Panc1 (cell line): Measurements from ENCODE around the gene TBX20. TPM values are rescaled to one million over a fixed set of nuclear protein-coding genes. Genes with fewer than 3 reads are reported as not detected.

Experiments used
- ATAC-seq: fragments of 200-7000 bp; cut with Tn5 transposase; 2 replicates; pipeline ENCODE4 v1.9.1; 2020; ENCODE audit warnings: mild to moderate bottlenecking, moderate library complexity
- BruUV-seq: library from RNA; stranded (reverse); fragments of 400-500 nt; replicated peaks from 2 replicates; lab custom pipeline; 2021; lab: Mats Ljungman, UMichigan
- CTCF ChIA-PET: fragments of 300-600 bp; sonication (Branson Sonifier 250); formaldehyde crosslinking; loops from one replicate; lab custom pipeline; 2022; ENCODE audit warnings: antibody characterized with exemption; lab: Charles Lee
- POLR2A ChIA-PET: fragments of 300-600 bp; sonication (Branson Sonifier 250); formaldehyde crosslinking; loops from one replicate; lab custom pipeline; 2022; ENCODE audit warnings: antibody characterized with exemption; lab: Charles Lee
- DNase-seq: peaks from one replicate; pipeline ENCODE4 v3.0.0-alpha.2; 2010; ENCODE audit warnings: low read depth, low spot score
- H3K27ac ChIP-seq: 2 replicates; pipeline ENCODE4 v1.5.1; 2011; ENCODE audit warnings: mild to moderate bottlenecking, low read length, inconsistent platforms
- H3K27me3 ChIP-seq: fragments of 200-500 bp; sonication (Bioruptor generic); 2 replicates; pipeline ENCODE4 v1.6.0; 2014; ENCODE audit warnings: low read length, inconsistent platforms; ENCODE audit not compliant: control insufficient read depth, insufficient read depth
- H3K36me3 ChIP-seq: fragments of 200-500 bp; sonication (Bioruptor generic); 2 replicates; pipeline ENCODE4 v1.5.1; 2014; ENCODE audit warnings: inconsistent platforms, mild to moderate bottlenecking, low read length, moderate library complexity; ENCODE audit not compliant: control insufficient read depth, insufficient read depth
- H3K4me1 ChIP-seq: 2 replicates; pipeline ENCODE4 v1.5.1; 2011; ENCODE audit warnings: inconsistent platforms, mild to moderate bottlenecking, low read length, moderate library complexity; ENCODE audit not compliant: control insufficient read depth, insufficient read depth
- H3K4me3 ChIP-seq, 2 experiments: 2 replicates each; pipeline ENCODE4 v1.5.1; 2011 to 2012; ENCODE audit warnings: low read depth in 2 of 2, low read length in 2 of 2, mild to moderate bottlenecking in 2 of 2, inconsistent platforms in 1 of 2, moderate library complexity in 1 of 2
- H3K9me3 ChIP-seq: fragments of 200-500 bp; sonication (Bioruptor generic); 2 replicates; pipeline ENCODE4 v1.5.1; 2014; ENCODE audit warnings: low read depth, mild to moderate bottlenecking, inconsistent platforms, low read length, moderate library complexity; ENCODE audit not compliant: control insufficient read depth, insufficient read depth
- POLR2AphosphoS5 ChIP-seq: IDR thresholded peaks from 2 replicates; pipeline ENCODE4 v1.6.1; 2012; ENCODE audit warnings: mild to moderate bottlenecking, low read depth, low read length, moderate library complexity
- SIN3A ChIP-seq: IDR thresholded peaks from 2 replicates; pipeline ENCODE4 v1.6.1; 2012; ENCODE audit warnings: low read depth, mild to moderate bottlenecking, low read length, moderate library complexity, borderline replicate concordance; ENCODE audit not compliant: insufficient read depth
- TCF7L2 ChIP-seq: IDR thresholded peaks from 2 replicates; pipeline ENCODE4 v1.6.1; 2011; ENCODE audit warnings: mild to moderate bottlenecking, low read depth, low read length, inconsistent platforms
- in situ Hi-C: cut with HindIII; loops from 2 replicates; pipeline ENCODE4 v1.10.0; 2016; ENCODE audit warnings: low sequenced_read_pairs, low pct_unique_long_range_greater_than_20kb
- intact Hi-C: fragments of 100-400 bp; cut with micrococcal nuclease; formaldehyde crosslinking; loops from one replicate; pipeline ENCODE4 v1.10.0; 2022; ENCODE audit not compliant: unreplicated experiment
- total RNA-seq: library from RNA; stranded (reverse); gene quantifications from one replicate; pipeline ENCODE4 v1.2.1, GENCODE V29; 2021; ENCODE audit not compliant: unreplicated experiment
- TF ChIP-seq, protein P1 (sequence below): fragments of 450-650 bp; IDR thresholded peaks from 2 replicates; pipeline ENCODE4 v1.5.1; 2017; ENCODE audit warnings: mild to moderate bottlenecking
- TF ChIP-seq, protein P2 (sequence below), 2 experiments: IDR thresholded peaks; 2 replicates each; pipeline ENCODE4 v1.6.1; 2011 to 2012; ENCODE audit warnings: low read depth in 2 of 2, control low read depth in 1 of 2, low read length in 1 of 2, mild to moderate bottlenecking in 1 of 2, moderate library complexity in 1 of 2; ENCODE audit not compliant: insufficient read depth in 1 of 2

Gene TBX20
- total RNA-seq, 1 experiment from 2014 or later: not detected

DNA sequence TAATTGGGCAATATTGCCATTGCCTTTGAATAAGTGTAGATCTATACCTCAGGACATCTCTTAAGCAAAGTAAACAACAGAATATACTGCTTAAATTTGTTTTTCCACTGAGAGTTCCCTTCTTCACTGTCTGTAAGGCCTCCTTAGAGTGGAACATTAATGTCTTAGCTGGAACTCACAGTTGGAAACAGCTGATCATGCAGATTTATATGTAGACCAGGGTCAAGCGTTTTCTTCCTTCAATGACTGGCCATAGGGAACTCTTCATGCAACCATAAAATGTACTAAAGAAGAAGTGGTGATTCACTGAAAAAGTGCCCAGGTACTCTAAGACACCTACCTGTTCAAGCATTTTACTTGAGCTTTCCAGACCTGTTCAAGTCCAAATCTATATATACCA, 18.3 kb upstream of the TBX20 start:
- CTCF ChIA-PET: no interaction called here
- H3K36me3 ChIP-seq: no peaks in the 10 kb centered on the region
- H3K4me1 ChIP-seq: no peaks in the 10 kb centered on the region
- no TSS peak for BruUV-seq
- peaks cover 9% of the 10 kb centered on the region; the same call in 1 of the 2 replicates for H3K27me3 ChIP-seq
- ATAC-seq (no peak), DNase-seq (no peak)
- POLR2A ChIA-PET: no interaction called here
- no peak overlapping the region for H3K4me3 ChIP-seq
- H3K9me3 ChIP-seq: no peaks in the 10 kb centered on the region
- TF ChIP-seq TCF7L2 (no peak), SIN3A (no peak), POLR2AphosphoS5 (no peak)
- TF ChIP-seq, protein P1, sequence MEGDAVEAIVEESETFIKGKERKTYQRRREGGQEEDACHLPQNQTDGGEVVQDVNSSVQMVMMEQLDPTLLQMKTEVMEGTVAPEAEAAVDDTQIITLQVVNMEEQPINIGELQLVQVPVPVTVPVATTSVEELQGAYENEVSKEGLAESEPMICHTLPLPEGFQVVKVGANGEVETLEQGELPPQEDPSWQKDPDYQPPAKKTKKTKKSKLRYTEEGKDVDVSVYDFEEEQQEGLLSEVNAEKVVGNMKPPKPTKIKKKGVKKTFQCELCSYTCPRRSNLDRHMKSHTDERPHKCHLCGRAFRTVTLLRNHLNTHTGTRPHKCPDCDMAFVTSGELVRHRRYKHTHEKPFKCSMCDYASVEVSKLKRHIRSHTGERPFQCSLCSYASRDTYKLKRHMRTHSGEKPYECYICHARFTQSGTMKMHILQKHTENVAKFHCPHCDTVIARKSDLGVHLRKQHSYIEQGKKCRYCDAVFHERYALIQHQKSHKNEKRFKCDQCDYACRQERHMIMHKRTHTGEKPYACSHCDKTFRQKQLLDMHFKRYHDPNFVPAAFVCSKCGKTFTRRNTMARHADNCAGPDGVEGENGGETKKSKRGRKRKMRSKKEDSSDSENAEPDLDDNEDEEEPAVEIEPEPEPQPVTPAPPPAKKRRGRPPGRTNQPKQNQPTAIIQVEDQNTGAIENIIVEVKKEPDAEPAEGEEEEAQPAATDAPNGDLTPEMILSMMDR: no peak
- TF ChIP-seq, protein P2, sequence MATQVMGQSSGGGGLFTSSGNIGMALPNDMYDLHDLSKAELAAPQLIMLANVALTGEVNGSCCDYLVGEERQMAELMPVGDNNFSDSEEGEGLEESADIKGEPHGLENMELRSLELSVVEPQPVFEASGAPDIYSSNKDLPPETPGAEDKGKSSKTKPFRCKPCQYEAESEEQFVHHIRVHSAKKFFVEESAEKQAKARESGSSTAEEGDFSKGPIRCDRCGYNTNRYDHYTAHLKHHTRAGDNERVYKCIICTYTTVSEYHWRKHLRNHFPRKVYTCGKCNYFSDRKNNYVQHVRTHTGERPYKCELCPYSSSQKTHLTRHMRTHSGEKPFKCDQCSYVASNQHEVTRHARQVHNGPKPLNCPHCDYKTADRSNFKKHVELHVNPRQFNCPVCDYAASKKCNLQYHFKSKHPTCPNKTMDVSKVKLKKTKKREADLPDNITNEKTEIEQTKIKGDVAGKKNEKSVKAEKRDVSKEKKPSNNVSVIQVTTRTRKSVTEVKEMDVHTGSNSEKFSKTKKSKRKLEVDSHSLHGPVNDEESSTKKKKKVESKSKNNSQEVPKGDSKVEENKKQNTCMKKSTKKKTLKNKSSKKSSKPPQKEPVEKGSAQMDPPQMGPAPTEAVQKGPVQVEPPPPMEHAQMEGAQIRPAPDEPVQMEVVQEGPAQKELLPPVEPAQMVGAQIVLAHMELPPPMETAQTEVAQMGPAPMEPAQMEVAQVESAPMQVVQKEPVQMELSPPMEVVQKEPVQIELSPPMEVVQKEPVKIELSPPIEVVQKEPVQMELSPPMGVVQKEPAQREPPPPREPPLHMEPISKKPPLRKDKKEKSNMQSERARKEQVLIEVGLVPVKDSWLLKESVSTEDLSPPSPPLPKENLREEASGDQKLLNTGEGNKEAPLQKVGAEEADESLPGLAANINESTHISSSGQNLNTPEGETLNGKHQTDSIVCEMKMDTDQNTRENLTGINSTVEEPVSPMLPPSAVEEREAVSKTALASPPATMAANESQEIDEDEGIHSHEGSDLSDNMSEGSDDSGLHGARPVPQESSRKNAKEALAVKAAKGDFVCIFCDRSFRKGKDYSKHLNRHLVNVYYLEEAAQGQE (IDR thresholded peaks at IDR 0.05; ENCODE audit: insufficient read depth in 1 of 2, low read depth in 2 of 2, low read length in 1 of 2): no peak
- no peak overlapping the region for H3K27ac ChIP-seq
- in situ Hi-C loops (no loop called here), intact Hi-C loops (no loop called here)

DNA sequence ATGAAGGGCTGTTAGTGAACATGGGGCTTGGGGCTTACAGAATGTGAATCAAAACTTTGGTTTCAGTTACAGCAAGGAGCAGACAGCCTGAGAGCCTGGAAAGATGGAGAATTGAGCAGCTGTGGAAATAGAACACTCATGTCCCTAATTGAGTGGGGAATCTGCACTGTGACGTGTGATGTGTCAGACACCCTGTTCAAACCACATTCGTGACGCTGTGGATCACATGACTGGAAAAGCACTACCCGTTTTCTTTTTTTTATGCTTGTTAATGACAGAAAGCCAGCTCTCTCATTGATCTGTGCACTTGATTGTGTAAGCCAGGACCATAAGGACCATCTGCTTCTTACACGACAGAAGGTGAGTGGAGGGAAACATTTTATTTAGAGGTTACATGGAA, 15.1 kb upstream of the TBX20 start:
- intact Hi-C loops: no loop called here
- ATAC-seq (no peak), DNase-seq (no peak)
- TF ChIP-seq TCF7L2 (no peak), SIN3A (no peak), POLR2AphosphoS5 (no peak)
- TF ChIP-seq, protein P1: no peak
- TF ChIP-seq, protein P2 (IDR thresholded peaks at IDR 0.05; ENCODE audit: insufficient read depth in 1 of 2, low read depth in 2 of 2, low read length in 1 of 2): no peak
- POLR2A ChIA-PET: no interaction called here
- BruUV-seq: no TSS peak
- Histone ChIP-seq H3K4me3 (no peak overlapping the region), H3K27ac (no peak overlapping the region), H3K27me3 (peaks cover 2% of the 10 kb centered on the region), H3K4me1 (no peaks in the 10 kb centered on the region), H3K9me3 (no peaks in the 10 kb centered on the region), H3K36me3 (no peaks in the 10 kb centered on the region)
- CTCF ChIA-PET: no interaction called here
- in situ Hi-C loops: no loop called here
